K562 (cell line): ENCODE data around the gene PSMC2. TPM values are rescaled to one million over a fixed set of nuclear protein-coding genes. Genes with fewer than 3 reads are reported as not detected.

Experiments
- ATAC-seq: fragments of 200-7000 bp; cut with Tn5 transposase; 3 replicates; pipeline ENCODE4 v1.9.1; 2020; ENCODE audit warnings: moderate library complexity
- BruUV-seq: library from RNA; stranded (reverse); fragments of 400-500 nt; replicated peaks from 2 replicates; lab custom pipeline; 2021; lab: Mats Ljungman, UMichigan
- CTCF ChIA-PET: fragments of 300-600 bp; formaldehyde crosslinking; extraction: SDS; loops from one replicate; lab custom pipeline; 2021; ENCODE audit warnings: low intra/inter-chr PET ratio; lab: Yijun Ruan, JAX
- POLR2A ChIA-PET: fragments of 300-600, 350-650 bp; sonication (Branson Sonifier 250); formaldehyde crosslinking; extraction: SDS; loops from one replicate; lab custom pipeline; 2021; ENCODE audit warnings: antibody characterized with exemption, inconsistent platforms; lab: Yijun Ruan, JAX
- DNase-seq, 4 experiments: peaks; one replicate each; pipeline versions ENCODE4 v3.0.0 to v3.0.0-alpha.2; 2011 to 2018; ENCODE audit warnings: low spot score in 3 of 4, mixed read lengths in 3 of 4; ENCODE audit errors: extremely low read depth in 1 of 4
- FAIRE-seq: peaks from 2 replicates; lab custom pipeline; 2011; peaks lifted over from hg19 to GRCh38; lab: Jason Lieb, UNC
- H2AFZ ChIP-seq: 2 replicates; pipeline ENCODE4 v1.6.0; 2011; ENCODE audit warnings: low read depth, low read length, control low read depth, inconsistent platforms
- H3K27ac ChIP-seq: fragments of 200-600 bp; 3 replicates; pipeline ENCODE4 v1.8.0; 2011; ENCODE audit warnings: low read depth, mild to moderate bottlenecking, control low read depth, inconsistent platforms, low read length, moderate library complexity, mixed read lengths; ENCODE audit errors: extremely low read depth
- H3K27me3 ChIP-seq, 2 experiments: fragments of 300-600 bp in 1 of 2; 2 replicates in 1 of 2; 3 replicates in 1 of 2; pipeline versions ENCODE4 v1.6.0 to v1.8.0; 2011; ENCODE audit warnings: inconsistent platforms in 2 of 2, low read length in 2 of 2, mild to moderate bottlenecking in 1 of 2, mixed read lengths in 1 of 2, moderate library complexity in 1 of 2; ENCODE audit not compliant: control insufficient read depth in 2 of 2, insufficient read depth in 2 of 2
- H3K36me3 ChIP-seq: fragments of 300-600 bp; 3 replicates; pipeline ENCODE4 v1.8.0; 2011; ENCODE audit warnings: mild to moderate bottlenecking, low read length, inconsistent platforms; ENCODE audit not compliant: control insufficient read depth, insufficient read depth
- H3K4me1 ChIP-seq, 2 experiments: fragments of 200-600 bp in 1 of 2; replicated peaks in 1 of 2; 2 replicates in 1 of 2; 3 replicates in 1 of 2; pipeline versions ENCODE4 v1.5.1 to v1.8.0; 2011; ENCODE audit warnings: inconsistent platforms in 2 of 2, low read length in 2 of 2, mild to moderate bottlenecking in 1 of 2, mixed read lengths in 1 of 2, moderate library complexity in 1 of 2; ENCODE audit not compliant: control insufficient read depth in 2 of 2, insufficient read depth in 2 of 2
- H3K4me2 ChIP-seq: 2 replicates; pipeline ENCODE4 v1.6.1; 2011; ENCODE audit warnings: low read length, control low read depth, inconsistent platforms, mixed read lengths; ENCODE audit not compliant: insufficient read depth
- H3K4me3 ChIP-seq: fragments of 200-600 bp; sonication (generic), shearing (Covaris generic); 2 replicates; pipeline ENCODE4 v1.5.1; 2016; ENCODE audit warnings: control low read depth, inconsistent platforms
- H3K79me2 ChIP-seq: fragments of 200-600 bp; 3 replicates; pipeline ENCODE4 v1.8.0; 2011; ENCODE audit warnings: low read length, inconsistent platforms; ENCODE audit not compliant: control insufficient read depth, insufficient read depth
- H3K9ac ChIP-seq, 2 experiments: 2 replicates each; pipeline versions ENCODE4 v1.6.0 to v1.6.1; 2011; ENCODE audit warnings: low read depth in 2 of 2, low read length in 2 of 2, control low read depth in 1 of 2, inconsistent platforms in 1 of 2, mild to moderate bottlenecking in 1 of 2, mixed read lengths in 1 of 2; ENCODE audit not compliant: insufficient read depth in 1 of 2
- H3K9me1 ChIP-seq: one replicate; pipeline ENCODE4 v1.6.0; 2011; ENCODE audit warnings: inconsistent platforms, mild to moderate bottlenecking, low read length, moderate library complexity; ENCODE audit not compliant: control insufficient read depth, insufficient read depth
- H3K9me3 ChIP-seq: replicated peaks from 2 replicates; pipeline ENCODE4 v1.5.1; 2011; ENCODE audit warnings: low read depth, low read length, inconsistent platforms; ENCODE audit not compliant: control insufficient read depth, insufficient read depth
- H4K20me1 ChIP-seq: replicated peaks from 2 replicates; pipeline ENCODE4 v1.6.1; 2011; ENCODE audit warnings: low read length, inconsistent platforms, mixed read lengths; ENCODE audit not compliant: control insufficient read depth, insufficient read depth
- HIVEP1 ChIP-seq: fragments of 250-450 bp; sonication (Bioruptor Pico); IDR thresholded peaks from 2 replicates; pipeline ENCODE4 v1.4.0; 2020; ENCODE audit warnings: mild to moderate bottlenecking
- KLF1 ChIP-seq: fragments of 450-650 bp; IDR thresholded peaks from 2 replicates; pipeline ENCODE4 v1.6.1; 2016; ENCODE audit warnings: missing genetic modification characterization, missing compliant biosample characterization
- NCOA2 ChIP-seq, 2 experiments: fragments of 450-650 bp; IDR thresholded peaks; 2 replicates each; pipeline ENCODE4 v1.6.1; 2018; ENCODE audit warnings: mild to moderate bottlenecking in 2 of 2, moderate library complexity in 1 of 2; ENCODE audit not compliant: partially characterized antibody in 2 of 2
- NFIC ChIP-seq: fragments of 450-650 bp; IDR thresholded peaks from 2 replicates; pipeline ENCODE4 v1.6.1; 2017; ENCODE audit warnings: mild to moderate bottlenecking, inconsistent platforms
- NFIX ChIP-seq: fragments of 250-450 bp; sonication (Bioruptor Pico); IDR thresholded peaks from 2 replicates; pipeline ENCODE4 v1.4.0; 2020; ENCODE audit warnings: low read depth, mild to moderate bottlenecking, moderate library complexity
- PRPF4 ChIP-seq: fragments of 200-400 bp; formaldehyde crosslinking; IDR thresholded peaks from one replicate; pipeline ENCODE4 v1.6.1; 2017; ENCODE audit warnings: low read length, low read depth, mild to moderate bottlenecking; ENCODE audit not compliant: insufficient read depth, poor library complexity, severe bottlenecking
- RAD21 ChIP-seq, 2 experiments: fragments of 250-450 bp in 1 of 2; fragments of 450-650 bp in 1 of 2; sonication (Bioruptor Pico) in 1 of 2; formaldehyde crosslinking in 1 of 2; IDR thresholded peaks in 1 of 2; conservative IDR thresholded peaks in 1 of 2; 2 replicates each; pipeline versions ENCODE4 v1.4.0 to v1.8.0; 2020 to 2022; ENCODE audit warnings: mild to moderate bottlenecking in 2 of 2, moderate library complexity in 1 of 2
- RBM25 ChIP-seq: fragments of 200-400 bp; formaldehyde crosslinking; IDR thresholded peaks from 2 replicates; pipeline ENCODE4 v1.6.1; 2018; ENCODE audit warnings: low read length, low read depth, moderate library complexity; ENCODE audit not compliant: severe bottlenecking
- SMAD1 ChIP-seq: fragments of 150-350 bp; IDR thresholded peaks from 2 replicates; pipeline ENCODE4 v1.6.1; 2014; ENCODE audit warnings: low read length, low read depth; ENCODE audit not compliant: partially characterized antibody
- WGBS: fragments of 100-300 bp; shearing (Covaris generic); methylation state at CpG from one replicate; pipeline ENCODE4 v1.1.6; 2016; ENCODE audit warnings: low coverage, mixed read lengths; ENCODE audit not compliant: insufficient coverage; ENCODE audit errors: missing lambda C conversion rate; 5-methylcytosine and 5-hydroxymethylcytosine counted together
- in situ Hi-C: fragments of 300-500 bp; cut with MboI; formaldehyde crosslinking; loops from 4 replicates; pipeline ENCODE4 v1.15.0; 2018; ENCODE audit warnings: inconsistent platforms, mixed read lengths
- intact Hi-C: fragments of 100-400 bp; cut with micrococcal nuclease; formaldehyde crosslinking; loops from 2 replicates; pipeline ENCODE4 v1.14.2; 2022
- polyA plus RNA-seq, 8 experiments: library from polyadenylated mRNA; depleted of rRNA in 4 of 8; stranded (reverse) in 5 of 8; unstranded in 3 of 8; fragments of >200 nt; fragmentation: Nextera tagmentation in 2 of 8; fragmentation: Illumina TruSeq in 1 of 8; extraction: Ambion mirVana in 2 of 8; extraction: Trizol in 1 of 8; gene quantifications; 2 replicates each; pipeline versions ENCODE4 v1.2.1 to v1.2.3, GENCODE V29; 2011 to 2014; ENCODE audit warnings: inconsistent platforms in 1 of 8, missing spikeins in 1 of 8
- total RNA-seq, 7 experiments: library from RNA; depleted of rRNA in 6 of 7; stranded (reverse); fragments of >200 nt in 6 of 7; fragmentation: Illumina TruSeq in 2 of 7; extraction: Trizol in 2 of 7; gene quantifications; 2 replicates each; pipeline versions ENCODE4 v1.2.1 to v1.2.3, GENCODE V29; 2011 to 2021; ENCODE audit warnings: low replicate concordance in 1 of 7

The PSMC2 gene
- total and polyA plus RNA-seq, 9 of the 15 experiments (the other 6 are each of a cell fraction or from before 2014, with no cell fraction given): 316 to 1,105 (median 511) TPM

DNA sequence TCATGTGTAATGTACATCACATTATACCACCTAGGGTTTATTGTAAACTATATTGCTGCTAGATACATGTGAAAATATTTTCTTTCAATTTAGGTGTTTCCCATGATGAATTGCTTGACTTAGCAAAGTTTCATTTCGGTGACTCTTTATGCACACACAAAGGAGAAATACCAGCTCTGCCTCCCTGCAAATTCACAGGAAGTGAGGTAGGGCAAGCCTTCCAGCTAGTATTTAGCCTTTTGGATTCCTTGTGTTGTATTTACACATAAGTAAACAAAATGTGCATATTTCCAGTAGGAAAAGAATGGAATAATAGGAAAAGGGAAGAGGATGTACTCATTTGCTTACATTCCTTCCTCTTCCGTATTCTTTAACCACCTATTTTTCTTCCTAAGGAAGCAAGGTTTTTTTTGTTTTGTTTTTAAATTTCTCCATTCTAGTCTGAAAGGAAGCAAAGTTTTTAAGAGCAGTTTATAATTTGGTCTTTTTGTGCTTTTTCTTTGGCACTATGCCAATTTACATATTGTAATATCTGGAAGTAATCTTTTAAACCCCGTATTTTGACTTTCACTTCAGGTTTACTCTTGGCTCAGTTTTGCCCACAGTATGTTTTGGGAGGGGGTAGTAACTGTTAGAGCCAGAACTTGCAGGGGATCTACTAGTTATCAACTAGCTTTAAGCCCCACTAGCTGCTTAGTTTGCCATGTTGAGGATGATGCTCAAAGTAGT, 39.8 kb upstream of the PSMC2 start:
- 84% methylated on average over 3 of the region's 3 CpGs for WGBS
- CTCF ChIA-PET: no interaction called here

GRCh38 chr7:103314852-103315251, 32.6 kb upstream of the PSMC2 start:
- FAIRE-seq (no peak), ATAC-seq (no peak), DNase-seq (no peak)
- Histone ChIP-seq H3K4me1 (no peaks in the 10 kb centered on the region), H3K4me2 (no peak overlapping the region), H3K9ac (no peak overlapping the region), H4K20me1 (no peaks in the 10 kb centered on the region; the same call in 1 of the 2 replicates), H3K27ac (no peak overlapping the region), H3K9me3 (no peaks in the 10 kb centered on the region), H3K79me2 (peaks cover 5% of the 10 kb centered on the region; the same call in 1 of the 3 replicates), H2AFZ (no peak overlapping the region), H3K36me3 (peaks cover 100% of the 10 kb centered on the region), H3K27me3 (no peaks in the 10 kb centered on the region), H3K4me3 (no peak overlapping the region), H3K9me1 (no peaks in the 10 kb centered on the region)
- BruUV-seq: no TSS peak
- in situ Hi-C loops: no loop called here
- WGBS: 88% methylated on average over 2 of the region's 2 CpGs
- ChIA-PET POLR2A (interaction anchor here (2.2 kb wide), 1 partner anchor 9 kb away, joined by 6 read pairs; no protein-coding TSS in a partner anchor), CTCF (no interaction called here)
- TF ChIP-seq RBM25 (peak; percentile 16), HIVEP1 (no peak)
- intact Hi-C loops: no loop called here

More for the DNA sequence above, 39.8 kb upstream of the PSMC2 start:
- intact Hi-C loops (no loop called here), in situ Hi-C loops (no loop called here)
- TF ChIP-seq NFIC (peak; percentile 100), KLF1 (tag) (no peak), PRPF4 (no peak), NCOA2 (IDR thresholded peaks at IDR 0.05; ENCODE audit: partially characterized antibody in 2 of 2) (peak in 1 of 2 experiments; percentile 55), NFIX (peak; percentile 99), RAD21 (CRISPR knock-in tag; conservative IDR thresholded peaks at IDR 0.05 in 1 of 2, IDR thresholded peaks at IDR 0.05 in 1 of 2) (peak in 1 of 2 experiments; percentile 34; a peak in 2 of 4 replicates), SMAD1 (peak; percentile 74)
- POLR2A ChIA-PET: interaction anchor here (0.8 to 1.2 kb wide), 2 partner anchors 10 to 20 kb away, joined by 3 to 6 read pairs; no protein-coding TSS in a partner anchor
- Histone ChIP-seq H3K4me2 (no peak overlapping the region), H2AFZ (no peak overlapping the region), H3K36me3 (peaks cover 95% of the 10 kb centered on the region), H3K27ac (no peak overlapping the region), H3K9me3 (no peaks in the 10 kb centered on the region), H3K27me3 (no peaks in the 10 kb centered on the region), H3K4me3 (no peak overlapping the region), H3K9ac (no peak overlapping the region), H3K4me1 (no peaks in the 10 kb centered on the region), H3K9me1 (no peaks in the 10 kb centered on the region), H4K20me1 (no peaks in the 10 kb centered on the region), H3K79me2 (no peaks in the 10 kb centered on the region)
- FAIRE-seq (no peak), ATAC-seq (no peak), DNase-seq (no peak)
- no TSS peak for BruUV-seq
